GM18511 (cell line): ENCODE data around the gene ANKRD1.

Source experiments
- ATAC-seq: cut with Tn5 transposase; IDR thresholded peaks from one replicate; pipeline ENCODE4 v1.9.1; 2021; ENCODE audit warnings: mild to moderate bottlenecking, moderate library complexity; ENCODE audit not compliant: unreplicated experiment

ANKRD1 gene

GRCh38 chr10:90936276-90936659 lies 15.4 kb upstream of the ANKRD1 start:
- no peak for ATAC-seq

GRCh38 chr10:90935581-90936275 lies 14.8 kb upstream of the ANKRD1 start:
- ATAC-seq = no peak

GRCh38 chr10:90930971-90931871 lies 10.3 kb upstream of the ANKRD1 start:
- no peak for ATAC-seq

GRCh38 chr10:90930070-90930837 lies 9.4 kb upstream of the ANKRD1 start:
- no peak for ATAC-seq

GRCh38 chr10:90929179-90929578 lies 8.3 kb upstream of the ANKRD1 start:
- ATAC-seq = no peak

GRCh38 chr10:90927293-90927692 lies 6.4 kb upstream of the ANKRD1 start:
- no peak for ATAC-seq

GRCh38 chr10:90925079-90926029 lies 4.5 kb upstream of the ANKRD1 start:
- no peak for ATAC-seq

- ATAC-seq = no peak
These were observed 3.7 kb upstream of the ANKRD1 start for GRCh38 chr10:90924552-90924951.

GRCh38 chr10:90923111-90923731 lies 2.3 kb upstream of the ANKRD1 start:
- no peak for ATAC-seq

- no peak for ATAC-seq
These were observed 1.0 kb upstream of the ANKRD1 start for GRCh38 chr10:90921906-90922305.

- ATAC-seq = no peak
These were observed 958 bp downstream of the ANKRD1 start for GRCh38 chr10:90919683-90920574.

GRCh38 chr10:90917968-90918318 lies 2.9 kb downstream of the ANKRD1 start:
- ATAC-seq = no peak

- ATAC-seq = no peak
These were observed 3.5 kb downstream of the ANKRD1 start for GRCh38 chr10:90917238-90917967.

- no peak for ATAC-seq
These were observed 4.3 kb downstream of the ANKRD1 start for GRCh38 chr10:90916392-90917237.

- ATAC-seq = no peak
These were observed 5.2 kb downstream of the ANKRD1 start for GRCh38 chr10:90915766-90916075.

GRCh38 chr10:90914992-90915765 lies 5.7 kb downstream of the ANKRD1 start:
- ATAC-seq = no peak
